ENCODE data around the gene CYP17A1. TPM values are rescaled to one million over a fixed set of nuclear protein-coding genes. Genes with fewer than 3 reads are reported as not detected.
"Not testable (repeated sequence)": the region's sequence is repeated elsewhere in the genome, so short reads cannot be mapped to it uniquely, and the experiment has no call there.

The CYP17A1 gene
- total RNA-seq, 1 donor from 2014 or later, result 0.45 TPM

- DNase-seq (ENCODE audit: low read depth), result not testable (repeated sequence)
Observed at GRCh38 chr10:102838276-102838927, 1.2 kb upstream of the CYP17A1 start.

- DNase-seq (ENCODE audit: low read depth), result peak; percentile 53
Observed at GRCh38 chr10:102835007-102835482, 2.2 kb downstream of the CYP17A1 start.

GRCh38 chr10:102834143-102834542 lies 3.1 kb downstream of the CYP17A1 start:
- DNase-seq (ENCODE audit: low read depth), result no peak

- no peak for DNase-seq (ENCODE audit: low read depth)
Observed at GRCh38 chr10:102832987-102833386, 4.2 kb downstream of the CYP17A1 start.

GRCh38 chr10:102832248-102832647 lies 5.0 kb downstream of the CYP17A1 start:
- no peak for DNase-seq (ENCODE audit: low read depth)

GRCh38 chr10:102831322-102832071 lies 5.7 kb downstream of the CYP17A1 start:
- no peak for DNase-seq (ENCODE audit: low read depth)

- DNase-seq (ENCODE audit: low read depth), result no peak
Observed at GRCh38 chr10:102827597-102827975, 9.6 kb downstream of the CYP17A1 start.

GRCh38 chr10:102826148-102826796 lies 10.9 kb downstream of the CYP17A1 start:
- no peak for DNase-seq (ENCODE audit: low read depth)

GRCh38 chr10:102824664-102825063 lies 12.5 kb downstream of the CYP17A1 start:
- DNase-seq (ENCODE audit: low read depth), result no peak

GRCh38 chr10:102822222-102822621 lies 15.0 kb downstream of the CYP17A1 start:
- DNase-seq (ENCODE audit: low read depth), result no peak

- not testable (repeated sequence) for DNase-seq (ENCODE audit: low read depth)
Observed at GRCh38 chr10:102820008-102820407, 17.2 kb downstream of the CYP17A1 start.

GRCh38 chr10:102819054-102819453 lies 18.2 kb downstream of the CYP17A1 start:
- DNase-seq (ENCODE audit: low read depth), result no peak

- DNase-seq (ENCODE audit: low read depth), result no peak
Observed at GRCh38 chr10:102817175-102817574, 20.0 kb downstream of the CYP17A1 start.

- peak; percentile 15 for DNase-seq (ENCODE audit: low read depth)
Observed at GRCh38 chr10:102815790-102816549, 21.2 kb downstream of the CYP17A1 start.

GRCh38 chr10:102814873-102815661 lies 22.1 kb downstream of the CYP17A1 start:
- DNase-seq (ENCODE audit: low read depth), result peak; percentile 21

GRCh38 chr10:102814453-102814871 lies 22.8 kb downstream of the CYP17A1 start:
- DNase-seq (ENCODE audit: low read depth), result peak; percentile 60

GRCh38 chr10:102813734-102814452 lies 23.3 kb downstream of the CYP17A1 start:
- DNase-seq (ENCODE audit: low read depth), result peak; percentile 45

- DNase-seq (ENCODE audit: low read depth), result no peak
Observed at GRCh38 chr10:102813017-102813541, 24.1 kb downstream of the CYP17A1 start.

GRCh38 chr10:102812231-102812876 lies 24.9 kb downstream of the CYP17A1 start:
- DNase-seq (ENCODE audit: low read depth), result no peak

GRCh38 chr10:102811346-102811745 lies 25.9 kb downstream of the CYP17A1 start:
- no peak for DNase-seq (ENCODE audit: low read depth)
